NT2/D1 (cell line): Measurements from ENCODE around the gene BOD1L1.

Experiments used
- DNase-seq: peaks from one replicate; pipeline ENCODE4 v3.0.0-alpha.2; 2011; ENCODE audit warnings: low read depth, low spot score
- H3K27me3 ChIP-seq: 2 replicates; pipeline ENCODE4 v1.6.0; 2011; ENCODE audit warnings: mild to moderate bottlenecking; ENCODE audit not compliant: insufficient read length, insufficient read depth
- H3K36me3 ChIP-seq: 2 replicates; pipeline ENCODE4 v1.6.1; 2011; ENCODE audit warnings: mild to moderate bottlenecking, low read length, mixed read lengths; ENCODE audit not compliant: insufficient read depth, insufficient read length
- H3K4me1 ChIP-seq: 2 replicates; pipeline ENCODE4 v1.5.1; 2011; ENCODE audit not compliant: insufficient read depth, insufficient read length
- H3K4me3 ChIP-seq: 2 replicates; pipeline ENCODE4 v1.5.1; 2011; ENCODE audit warnings: low read depth; ENCODE audit not compliant: insufficient read length
- H3K9ac ChIP-seq: 2 replicates; pipeline ENCODE4 v1.6.0; 2011; ENCODE audit warnings: low read depth; ENCODE audit not compliant: insufficient read length
- H3K9me3 ChIP-seq: 2 replicates; pipeline ENCODE4 v1.5.1; 2011; ENCODE audit warnings: mild to moderate bottlenecking, low read length; ENCODE audit not compliant: insufficient read depth
- SUZ12 ChIP-seq: IDR thresholded peaks from 2 replicates; pipeline ENCODE4 v1.6.1; 2011; ENCODE audit not compliant: insufficient read length, insufficient read depth; ENCODE audit errors: extremely low read depth
- YY1 ChIP-seq: IDR thresholded peaks from 2 replicates; pipeline ENCODE4 v1.6.1; 2011; ENCODE audit not compliant: insufficient read length, insufficient read depth
- ZNF274 ChIP-seq: IDR thresholded peaks from 2 replicates; pipeline ENCODE4 v1.6.1; 2011; ENCODE audit warnings: mild to moderate bottlenecking, low read depth, low read length

The BOD1L1 gene

GRCh38 chr4:13553081-13553480 is 74.4 kb downstream of the BOD1L1 start:
- H3K4me1 ChIP-seq = no peaks in the 10 kb centered on the region
- no peak for DNase-seq
- TF ChIP-seq SUZ12 (no peak), ZNF274 (no peak), YY1 (no peak)
- no peaks in the 10 kb centered on the region for H3K36me3 ChIP-seq
- H3K9me3 ChIP-seq = peaks cover 6% of the 10 kb centered on the region; the same call in 1 of the 2 replicates
- no peaks in the 10 kb centered on the region for H3K27me3 ChIP-seq
- no peak overlapping the region for H3K9ac ChIP-seq
- H3K4me3 ChIP-seq = no peak overlapping the region

- no peaks in the 10 kb centered on the region for H3K36me3 ChIP-seq
- H3K27me3 ChIP-seq = peaks cover 16% of the 10 kb centered on the region
- DNase-seq = peak; percentile 95
- H3K4me3 ChIP-seq = peak overlapping the region; percentile 49
- peaks cover 6% of the 10 kb centered on the region; the same call in 1 of the 2 replicates for H3K9me3 ChIP-seq
- no peaks in the 10 kb centered on the region for H3K4me1 ChIP-seq
- TF ChIP-seq ZNF274 (no peak), SUZ12 (no peak), YY1 (no peak)
- peak overlapping the region; percentile 68 for H3K9ac ChIP-seq
These were observed 78.5 kb downstream of the BOD1L1 start for GRCh38 chr4:13548984-13549546.

GRCh38 chr4:13548059-13548983 is 79.2 kb downstream of the BOD1L1 start:
- H3K4me1 ChIP-seq = no peaks in the 10 kb centered on the region
- peaks cover 6% of the 10 kb centered on the region; the same call in 1 of the 2 replicates for H3K9me3 ChIP-seq
- H3K36me3 ChIP-seq = no peaks in the 10 kb centered on the region
- no peak overlapping the region for H3K9ac ChIP-seq
- H3K4me3 ChIP-seq = peak overlapping the region; percentile 85
- TF ChIP-seq YY1 = no peak
- TF ChIP-seq ZNF274 = no peak
- no peak for TF ChIP-seq SUZ12
- H3K27me3 ChIP-seq = peaks cover 16% of the 10 kb centered on the region
- DNase-seq = no peak

- peak overlapping the region; percentile 85 for H3K4me3 ChIP-seq
- peak overlapping the region; percentile 91 for H3K9ac ChIP-seq
- DNase-seq = no peak
- peaks cover 16% of the 10 kb centered on the region for H3K27me3 ChIP-seq
- no peak for TF ChIP-seq SUZ12
- TF ChIP-seq YY1 = no peak
- TF ChIP-seq ZNF274 = no peak
- H3K4me1 ChIP-seq = peaks cover 4% of the 10 kb centered on the region
- H3K9me3 ChIP-seq = peaks cover 6% of the 10 kb centered on the region; the same call in 1 of the 2 replicates
- peaks cover 1% of the 10 kb centered on the region for H3K36me3 ChIP-seq
These were observed 80.0 kb downstream of the BOD1L1 start for GRCh38 chr4:13547485-13548041.

GRCh38 chr4:13546941-13547484 is 80.5 kb downstream of the BOD1L1 start:
- Histone ChIP-seq H3K4me1 (peaks cover 9% of the 10 kb centered on the region), H3K36me3 (peaks cover 7% of the 10 kb centered on the region), H3K27me3 (peaks cover 16% of the 10 kb centered on the region), H3K9me3 (peaks cover 1% of the 10 kb centered on the region; the same call in 1 of the 2 replicates), H3K4me3 (peak overlapping the region; percentile 85), H3K9ac (peak overlapping the region; percentile 91)
- TF ChIP-seq YY1 (no peak), SUZ12 (no peak)
- DNase-seq = no peak

- Histone ChIP-seq H3K4me3 (peak overlapping the region; percentile 85), H3K9ac (peak overlapping the region; percentile 91), H3K4me1 (peaks cover 13% of the 10 kb centered on the region), H3K27me3 (peaks cover 16% of the 10 kb centered on the region), H3K36me3 (peaks cover 14% of the 10 kb centered on the region), H3K9me3 (no peaks in the 10 kb centered on the region)
- DNase-seq = no peak
- no peak for TF ChIP-seq SUZ12
- TF ChIP-seq ZNF274 = no peak
- no peak for TF ChIP-seq YY1
These were observed 81.2 kb downstream of the BOD1L1 start for GRCh38 chr4:13546142-13546940.
